CD4-positive, alpha-beta T cell treated with Interleukin-12 subunit alpha and Interleukin-12 subunit beta, for 1 hour (primary cell): Measurements from ENCODE around the gene ACTR10.

Experiments
- DNase-seq: peaks from one replicate; pipeline ENCODE4 v3.0.0-alpha.2; 2020

ACTR10 gene

GRCh38 chr14:58282925-58283593 lies 83.1 kb downstream of the ACTR10 start:
- DNase-seq, result no peak

DNA sequence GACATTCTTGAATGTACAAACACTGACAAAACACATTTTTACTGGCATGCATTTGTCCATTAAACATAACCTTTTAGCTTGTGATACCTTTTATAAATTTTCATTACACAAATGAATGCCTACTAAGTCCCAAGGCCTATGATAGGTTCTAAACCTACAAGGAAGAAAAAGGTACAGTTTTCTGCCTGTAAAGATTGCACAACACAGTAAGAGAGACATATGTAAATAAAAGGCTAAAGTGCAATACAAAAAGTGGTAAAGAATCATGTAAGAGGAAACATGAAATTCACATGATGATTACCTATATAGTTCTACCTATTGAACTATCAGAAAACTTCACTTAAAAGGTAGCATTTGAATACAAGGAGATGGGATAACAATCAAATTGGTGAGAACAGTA lies 83.8 kb downstream of the ACTR10 start:
- DNase-seq, result no peak

DNA sequence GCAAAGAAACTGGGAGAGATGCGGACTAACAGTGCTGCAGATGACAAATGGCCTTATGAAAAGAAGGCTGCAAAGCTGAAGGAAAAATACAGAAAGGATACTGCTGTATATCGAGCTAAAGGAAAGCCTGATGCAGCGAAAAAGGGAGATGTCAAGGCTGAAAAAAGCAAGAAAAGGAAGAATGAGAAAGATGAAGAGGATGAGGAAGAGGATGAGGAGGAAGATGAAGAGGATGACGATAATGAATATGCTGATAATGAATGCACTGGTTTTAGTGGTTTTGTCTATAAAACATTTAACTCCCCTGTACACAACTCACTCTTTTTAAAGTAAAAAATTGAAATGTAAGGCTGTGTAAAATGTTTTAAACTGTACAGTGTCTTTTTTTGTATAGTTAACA lies 85.2 kb downstream of the ACTR10 start:
- no peak for DNase-seq
